GM18858 (cell line): ENCODE data around the gene STXBP4.

Experiments
- ATAC-seq: cut with Tn5 transposase; IDR thresholded peaks from one replicate; pipeline ENCODE4 v1.9.1; 2021; ENCODE audit not compliant: unreplicated experiment

Gene STXBP4

DNA sequence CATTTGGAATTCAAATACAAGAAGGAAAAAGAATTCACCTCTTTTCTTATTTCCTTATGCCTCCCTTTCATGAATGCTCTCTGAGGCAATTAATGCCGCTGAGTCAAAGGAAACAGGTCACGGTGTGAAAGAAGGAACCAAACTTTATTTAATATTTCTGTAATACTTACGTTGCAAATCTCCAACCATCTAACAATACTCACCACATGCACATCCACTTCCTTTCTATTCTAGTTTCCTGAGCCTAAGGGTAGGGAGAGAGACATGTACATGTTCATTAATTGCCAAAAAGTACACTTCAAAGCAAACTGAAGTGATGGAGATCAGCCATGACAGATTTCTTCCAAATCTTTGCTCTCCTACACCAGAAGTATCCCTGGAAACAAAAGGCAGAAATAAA is 248.3 kb downstream of the STXBP4 start:
- ATAC-seq, result no peak

DNA sequence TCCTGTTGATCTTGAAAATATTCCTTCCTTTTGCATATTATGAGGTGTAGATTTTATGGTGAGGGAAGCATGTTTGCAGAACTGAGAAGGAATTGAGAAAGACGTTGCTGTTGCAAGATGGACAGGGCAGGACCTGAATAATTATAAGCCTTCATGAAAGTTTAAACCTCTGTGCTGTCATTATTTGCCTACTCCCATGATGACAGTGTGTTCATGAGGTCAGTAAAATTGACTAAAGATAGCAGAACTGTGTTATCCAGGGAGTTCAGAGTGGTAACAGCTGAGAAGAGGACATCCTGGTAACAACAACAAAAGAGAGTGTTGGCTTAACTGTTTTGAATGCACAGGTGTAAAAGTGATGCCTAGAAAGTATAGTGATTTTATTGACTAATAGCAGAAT is 250.9 kb downstream of the STXBP4 start:
- no peak for ATAC-seq

DNA sequence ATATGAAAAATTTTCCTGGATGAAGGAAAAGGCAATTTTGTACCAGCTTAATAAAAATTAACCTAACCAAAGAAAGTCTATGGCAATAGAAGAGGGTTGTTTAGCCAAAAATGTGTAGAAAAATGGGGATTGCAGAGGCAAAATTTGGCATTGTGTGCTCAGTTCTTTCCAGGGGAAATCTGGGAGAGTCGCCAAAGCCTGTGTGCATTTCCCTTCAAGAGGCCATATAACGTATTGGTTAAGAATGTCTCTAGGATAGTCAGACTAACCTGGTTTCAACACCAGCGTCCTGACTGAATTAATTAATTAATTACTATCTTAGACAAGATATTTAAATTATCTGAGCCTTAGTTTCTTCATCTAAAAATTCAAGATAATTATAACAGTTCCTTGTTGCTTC is 251.4 kb downstream of the STXBP4 start:
- no peak for ATAC-seq
